Measurements from ENCODE around the gene WNT10A. TPM values are rescaled to one million over a fixed set of nuclear protein-coding genes. Genes with fewer than 3 reads are reported as not detected.
A peak's percentile ranks its signal among the peaks of the same experiment; 100 is the strongest.

Gene WNT10A
- total RNA-seq, 1 donor from 2014 or later, result 2.5 TPM

DNA sequence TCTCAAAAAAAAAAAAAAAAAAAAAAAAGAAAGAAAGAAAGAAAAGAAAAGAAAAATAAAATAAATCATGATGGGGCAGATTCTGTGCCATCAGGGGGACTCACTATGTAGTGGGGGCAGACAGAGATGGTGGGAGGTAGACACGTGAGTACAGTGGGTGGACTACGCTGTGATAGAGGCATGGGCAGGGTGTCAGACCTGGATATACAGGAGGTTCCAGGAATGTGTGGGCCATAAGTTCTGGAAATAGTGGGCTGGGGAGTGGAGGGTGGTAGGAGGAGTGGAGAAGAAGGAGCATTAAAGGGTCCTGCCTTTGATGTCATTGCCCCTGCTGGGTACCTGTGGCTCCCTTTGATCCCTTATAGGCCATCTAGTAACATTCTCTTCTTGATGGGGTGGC lies 29.9 kb upstream of the WNT10A start:
- peaks cover 12% of the 10 kb centered on the region for H3K4me1 Mint-ChIP-seq (ENCODE audit: low read depth, unreplicated experiment)
- FAIRE-seq (no peak), DNase-seq (ENCODE audit: low read depth) (no peak)
- peaks cover 5% of the 10 kb centered on the region for H3K4me1 ChIP-seq (ENCODE audit: insufficient read depth, low read length)
- peaks cover 32% of the 10 kb centered on the region for H3K27me3 ChIP-seq (ENCODE audit: insufficient read depth, low read length)
- no peak overlapping the region for H2AFZ ChIP-seq (ENCODE audit: low read depth, low read length)
- no peak overlapping the region for H3K27ac Mint-ChIP-seq (ENCODE audit: unreplicated experiment)
- no peaks in the 10 kb centered on the region for H3K9me3 ChIP-seq (ENCODE audit: insufficient read depth, low read depth, low read length)
- H4K20me1 ChIP-seq (ENCODE audit: insufficient read depth, low read length), result no peaks in the 10 kb centered on the region
- no peak for TF ChIP-seq EZH2 (IDR thresholded peaks at IDR 0.05; ENCODE audit: insufficient read depth, low read length)
- TF ChIP-seq, protein P1, sequence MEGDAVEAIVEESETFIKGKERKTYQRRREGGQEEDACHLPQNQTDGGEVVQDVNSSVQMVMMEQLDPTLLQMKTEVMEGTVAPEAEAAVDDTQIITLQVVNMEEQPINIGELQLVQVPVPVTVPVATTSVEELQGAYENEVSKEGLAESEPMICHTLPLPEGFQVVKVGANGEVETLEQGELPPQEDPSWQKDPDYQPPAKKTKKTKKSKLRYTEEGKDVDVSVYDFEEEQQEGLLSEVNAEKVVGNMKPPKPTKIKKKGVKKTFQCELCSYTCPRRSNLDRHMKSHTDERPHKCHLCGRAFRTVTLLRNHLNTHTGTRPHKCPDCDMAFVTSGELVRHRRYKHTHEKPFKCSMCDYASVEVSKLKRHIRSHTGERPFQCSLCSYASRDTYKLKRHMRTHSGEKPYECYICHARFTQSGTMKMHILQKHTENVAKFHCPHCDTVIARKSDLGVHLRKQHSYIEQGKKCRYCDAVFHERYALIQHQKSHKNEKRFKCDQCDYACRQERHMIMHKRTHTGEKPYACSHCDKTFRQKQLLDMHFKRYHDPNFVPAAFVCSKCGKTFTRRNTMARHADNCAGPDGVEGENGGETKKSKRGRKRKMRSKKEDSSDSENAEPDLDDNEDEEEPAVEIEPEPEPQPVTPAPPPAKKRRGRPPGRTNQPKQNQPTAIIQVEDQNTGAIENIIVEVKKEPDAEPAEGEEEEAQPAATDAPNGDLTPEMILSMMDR (IDR thresholded peaks at IDR 0.05; ENCODE audit: insufficient read depth, low read depth, low read length), result no peak
- no peak overlapping the region for H3K27ac ChIP-seq (ENCODE audit: low read depth, low read length)
- H3K9me3 Mint-ChIP-seq (ENCODE audit: unreplicated experiment), result peaks cover 9% of the 10 kb centered on the region
- H3K4me2 ChIP-seq (ENCODE audit: low read length), result no peak overlapping the region
- no peak overlapping the region for H3K9ac ChIP-seq (ENCODE audit: low read length)
- no peaks in the 10 kb centered on the region for H3K36me3 ChIP-seq (ENCODE audit: insufficient read depth, low read length)
- H3K79me2 ChIP-seq (ENCODE audit: insufficient read depth, low read length), result no peaks in the 10 kb centered on the region
- no peak overlapping the region for H3K4me3 Mint-ChIP-seq (ENCODE audit: unreplicated experiment)
- peaks cover 40% of the 10 kb centered on the region for H3K27me3 Mint-ChIP-seq (ENCODE audit: low read depth, unreplicated experiment)
- no peak overlapping the region for H3K4me3 ChIP-seq (ENCODE audit: insufficient read depth, low read depth, low read length)
- H3K36me3 Mint-ChIP-seq (ENCODE audit: low read depth, unreplicated experiment), result peaks cover under 1% of the 10 kb centered on the region

DNA sequence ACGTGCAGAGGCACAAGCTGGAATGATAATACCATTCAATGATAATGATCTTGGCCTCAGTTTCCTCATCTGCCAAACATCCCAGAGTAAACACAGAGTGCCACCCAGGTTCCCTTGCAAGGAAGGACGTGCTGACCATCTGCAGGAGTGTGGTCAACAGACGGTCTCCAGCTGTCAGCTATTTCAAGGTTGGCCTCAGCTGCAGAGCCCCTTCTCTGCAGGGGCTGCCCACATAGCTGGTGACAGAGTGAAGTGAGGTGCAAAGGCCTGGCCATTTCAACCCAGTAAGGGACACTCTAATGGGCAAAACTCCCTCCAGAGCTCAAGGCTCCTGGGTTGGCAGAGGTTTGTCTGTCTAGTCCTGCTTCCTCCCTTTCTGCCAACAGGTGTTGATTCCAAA lies 29.4 kb upstream of the WNT10A start:
- Histone ChIP-seq H3K27me3 (ENCODE audit: insufficient read depth, low read length) (peaks cover 37% of the 10 kb centered on the region), H3K79me2 (ENCODE audit: insufficient read depth, low read length) (no peaks in the 10 kb centered on the region), H3K9me3 (ENCODE audit: insufficient read depth, low read depth, low read length) (no peaks in the 10 kb centered on the region), H3K27ac (ENCODE audit: low read depth, low read length) (no peak overlapping the region), H3K4me2 (ENCODE audit: low read length) (no peak overlapping the region), H3K4me1 (ENCODE audit: insufficient read depth, low read length) (peaks cover 5% of the 10 kb centered on the region), H3K36me3 (ENCODE audit: insufficient read depth, low read length) (no peaks in the 10 kb centered on the region), H2AFZ (ENCODE audit: low read depth, low read length) (no peak overlapping the region), H3K4me3 (ENCODE audit: insufficient read depth, low read depth, low read length) (no peak overlapping the region), H3K9ac (ENCODE audit: low read length) (no peak overlapping the region), H4K20me1 (ENCODE audit: insufficient read depth, low read length) (no peaks in the 10 kb centered on the region)
- H3K9me3 Mint-ChIP-seq (ENCODE audit: unreplicated experiment), result peaks cover 9% of the 10 kb centered on the region
- no peak overlapping the region for H3K27ac Mint-ChIP-seq (ENCODE audit: unreplicated experiment)
- H3K4me1 Mint-ChIP-seq (ENCODE audit: low read depth, unreplicated experiment), result peaks cover 14% of the 10 kb centered on the region
- TF ChIP-seq, protein P1 (IDR thresholded peaks at IDR 0.05; ENCODE audit: insufficient read depth, low read depth, low read length), result no peak
- TF ChIP-seq EZH2 (IDR thresholded peaks at IDR 0.05; ENCODE audit: insufficient read depth, low read length), result no peak
- FAIRE-seq (no peak), DNase-seq (ENCODE audit: low read depth) (no peak)
- peaks cover 4% of the 10 kb centered on the region for H3K36me3 Mint-ChIP-seq (ENCODE audit: low read depth, unreplicated experiment)
- H3K27me3 Mint-ChIP-seq (ENCODE audit: low read depth, unreplicated experiment), result peaks cover 45% of the 10 kb centered on the region
- no peak overlapping the region for H3K4me3 Mint-ChIP-seq (ENCODE audit: unreplicated experiment)

DNA sequence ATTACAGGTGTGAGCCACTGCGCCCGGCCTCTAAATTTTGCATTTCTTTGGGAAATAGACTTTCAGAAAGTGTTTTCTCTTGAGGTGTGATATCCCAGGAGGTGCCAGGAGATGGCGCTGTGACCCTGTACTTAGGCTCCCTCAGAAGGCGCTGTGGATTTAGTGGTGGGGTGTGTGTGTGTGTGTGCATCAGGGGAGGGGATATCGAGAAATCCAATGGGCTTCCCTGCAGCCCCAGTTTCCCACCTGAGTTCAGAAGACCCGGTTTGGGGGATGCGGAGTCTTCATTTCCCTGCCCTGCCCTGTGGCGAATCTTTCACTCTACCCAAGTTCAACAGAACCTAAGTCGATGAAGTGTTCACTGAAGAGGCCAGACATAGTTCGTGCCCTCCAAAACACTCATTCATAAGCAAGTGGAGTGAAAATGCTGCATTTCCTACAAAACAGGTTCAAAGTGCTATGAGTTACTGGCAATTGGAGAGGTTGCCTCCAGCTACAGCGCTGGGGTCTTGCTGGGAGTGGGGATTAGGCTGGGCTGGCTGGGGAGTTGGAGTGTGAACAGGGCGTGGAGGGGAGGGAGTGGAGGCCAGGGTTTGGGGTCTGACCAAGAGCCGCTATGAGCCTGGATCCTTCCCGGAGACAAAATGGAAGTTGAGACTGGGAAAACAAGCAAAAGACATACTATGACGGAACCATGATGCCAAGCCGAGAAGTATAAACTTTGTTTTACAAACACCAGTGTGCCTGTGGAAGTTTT lies 27.6 kb upstream of the WNT10A start:
- Histone ChIP-seq H3K9ac (ENCODE audit: low read length) (no peak overlapping the region), H3K4me2 (ENCODE audit: low read length) (peak overlapping the region; percentile 6), H3K27me3 (ENCODE audit: insufficient read depth, low read length) (peaks cover 50% of the 10 kb centered on the region), H3K36me3 (ENCODE audit: insufficient read depth, low read length) (no peaks in the 10 kb centered on the region), H3K4me3 (ENCODE audit: insufficient read depth, low read depth, low read length) (no peak overlapping the region), H3K4me1 (ENCODE audit: insufficient read depth, low read length) (peaks cover 5% of the 10 kb centered on the region), H3K9me3 (ENCODE audit: insufficient read depth, low read depth, low read length) (no peaks in the 10 kb centered on the region), H3K79me2 (ENCODE audit: insufficient read depth, low read length) (no peaks in the 10 kb centered on the region), H4K20me1 (ENCODE audit: insufficient read depth, low read length) (no peaks in the 10 kb centered on the region), H2AFZ (ENCODE audit: low read depth, low read length) (peak overlapping the region; percentile 22), H3K27ac (ENCODE audit: low read depth, low read length) (no peak overlapping the region)
- H3K9me3 Mint-ChIP-seq (ENCODE audit: unreplicated experiment), result peaks cover 6% of the 10 kb centered on the region
- H3K4me1 Mint-ChIP-seq (ENCODE audit: low read depth, unreplicated experiment), result peaks cover 24% of the 10 kb centered on the region
- no peak for TF ChIP-seq EZH2 (IDR thresholded peaks at IDR 0.05; ENCODE audit: insufficient read depth, low read length)
- TF ChIP-seq, protein P1 (IDR thresholded peaks at IDR 0.05; ENCODE audit: insufficient read depth, low read depth, low read length), result peak; percentile 56
- DNase-seq (ENCODE audit: low read depth) (peak; percentile 40), FAIRE-seq (no peak)
- peaks cover 4% of the 10 kb centered on the region for H3K36me3 Mint-ChIP-seq (ENCODE audit: low read depth, unreplicated experiment)
- H3K27ac Mint-ChIP-seq (ENCODE audit: unreplicated experiment), result no peak overlapping the region
- peaks cover 62% of the 10 kb centered on the region for H3K27me3 Mint-ChIP-seq (ENCODE audit: low read depth, unreplicated experiment)
- no peak overlapping the region for H3K4me3 Mint-ChIP-seq (ENCODE audit: unreplicated experiment)
